Esophagus muscularis mucosa (tissue), 4 donors: ENCODE data around the gene GCNT4. TPM values are rescaled to one million over a fixed set of nuclear protein-coding genes. Genes with fewer than 3 reads are reported as not detected.

Experiments
- DNase-seq: peaks from one replicate; pipeline ENCODE4 v3.0.0-alpha.2; 2017; ENCODE audit errors: extremely low spot score
- H3K27ac ChIP-seq, 4 donors: fragments of 200-600 bp; sonication (generic); replicated peaks in 1 of 4; 1 replicate in 3 of 4; 2 replicates in 1 of 4; pipeline ENCODE4 v1.5.1; 2016 to 2019; ENCODE audit warnings: mild to moderate bottlenecking in 1 of 4
- H3K27me3 ChIP-seq, 4 donors: fragments of 200-600 bp; sonication (generic); one replicate each; pipeline versions ENCODE4 v1.5.1 to v1.6.0; 2016 to 2019
- H3K36me3 ChIP-seq, 4 donors: fragments of 200-600 bp; sonication (generic); one replicate each; pipeline ENCODE4 v1.5.1; 2016 to 2019
- H3K4me1 ChIP-seq, 4 donors: fragments of 200-600 bp; sonication (generic); one replicate each; pipeline ENCODE4 v1.5.1; 2016 to 2019
- H3K4me3 ChIP-seq, 4 donors: fragments of 200-600 bp; sonication (generic); 1 replicate in 2 of 4; 2 replicates in 2 of 4; pipeline ENCODE4 v1.5.1; 2016 to 2019; ENCODE audit warnings: mild to moderate bottlenecking in 4 of 4, moderate library complexity in 1 of 4
- H3K9me3 ChIP-seq, 4 donors: fragments of 200-600 bp; sonication (generic); 1 replicate in 3 of 4; 2 replicates in 1 of 4; pipeline ENCODE4 v1.5.1; 2016 to 2019
- CTCF ChIP-seq, 3 experiments: fragments of 200-600 bp in 2 of 3; fragments of 450-650 bp in 1 of 3; sonication (generic) in 2 of 3; IDR thresholded peaks; one replicate each; pipeline ENCODE4 v1.5.1; 2017 to 2019; ENCODE audit warnings: antibody characterized with exemption in 3 of 3, mild to moderate bottlenecking in 2 of 3, moderate library complexity in 1 of 3
- EP300 ChIP-seq: sonication (generic); formaldehyde crosslinking; IDR thresholded peaks from one replicate; pipeline ENCODE4 v1.6.1; 2017; ENCODE audit warnings: antibody characterized with exemption
- POLR2A ChIP-seq: fragments of 450-650 bp; IDR thresholded peaks from one replicate; pipeline ENCODE4 v1.6.1; 2017; ENCODE audit warnings: antibody characterized with exemption, moderate library complexity, mild to moderate bottlenecking, low read depth
- POLR2AphosphoS5 ChIP-seq, 2 donors: sonication (generic); formaldehyde crosslinking; IDR thresholded peaks; one replicate each; pipeline ENCODE4 v1.6.1; 2017; ENCODE audit warnings: antibody characterized with exemption in 2 of 2
- WGBS: methylation state at CpG from one replicate; pipeline ENCODE4 v1.1.5; 2018; 5-methylcytosine and 5-hydroxymethylcytosine counted together
- intact Hi-C: fragments of 100-400 bp; cut with DNase I; formaldehyde crosslinking; loops from one replicate; pipeline ENCODE4 v1.15.1; 2023
- total RNA-seq, 4 donors: library from RNA; depleted of rRNA; stranded (reverse); fragments of >200 nt; gene quantifications; one replicate each; pipeline versions ENCODE4 v1.1.0 to v1.2.1, GENCODE V29; 2016

Gene GCNT4
- total RNA-seq, 4 donors from 2014 or later = 3.6 to 7.8 (median 4.9) TPM

GRCh38 chr5:75034137-75034739, 18.1 kb downstream of the GCNT4 start:
- WGBS = 75% methylated on average over 5 of the region's 6 CpGs
- H3K4me1 ChIP-seq = no peaks in the 10 kb centered on the region
- no peak for DNase-seq
- intact Hi-C loops = no loop called here
- no peaks in the 10 kb centered on the region for H3K9me3 ChIP-seq
- H3K27ac ChIP-seq = no peak overlapping the region
- H3K4me3 ChIP-seq = no peak overlapping the region
- TF ChIP-seq CTCF (IDR thresholded peaks at IDR 0.05) (no peak), POLR2A (no peak), EP300 (no peak), POLR2AphosphoS5 (IDR thresholded peaks at IDR 0.05) (no peak)
- H3K27me3 ChIP-seq = no peaks in the 10 kb centered on the region
- H3K36me3 ChIP-seq = peaks cover 0 to 9% (median 2%) of the 10 kb centered on the region in 4 donors

GRCh38 chr5:75031366-75031765, 21.0 kb downstream of the GCNT4 start:
- WGBS = 72% methylated on average over 3 of the region's 3 CpGs

GRCh38 chr5:75028090-75028489, 24.3 kb downstream of the GCNT4 start:
- 92% methylated on average over 3 of the region's 3 CpGs for WGBS
- Histone ChIP-seq H3K36me3 (no peaks in the 10 kb centered on the region), H3K9me3 (no peaks in the 10 kb centered on the region), H3K27ac (no peak overlapping the region), H3K4me1 (no peaks in the 10 kb centered on the region), H3K4me3 (no peak overlapping the region), H3K27me3 (no peaks in the 10 kb centered on the region)
- intact Hi-C loops = loop anchor here (10.0 kb wide), 1 partner anchor 57 kb away; no protein-coding TSS in a partner anchor
- no peak for TF ChIP-seq POLR2A
- TF ChIP-seq EP300 = no peak
- no peak for TF ChIP-seq CTCF (IDR thresholded peaks at IDR 0.05)
- TF ChIP-seq POLR2AphosphoS5 (IDR thresholded peaks at IDR 0.05) = no peak
- DNase-seq = peak; percentile 47

More at GRCh38 chr5:75031366-75031765, 21.0 kb downstream of the GCNT4 start:
- Histone ChIP-seq H3K4me3 (no peak overlapping the region), H3K27me3 (no peaks in the 10 kb centered on the region), H3K36me3 (peaks cover 0 to 6% (median 2%) of the 10 kb centered on the region in 4 donors), H3K9me3 (no peaks in the 10 kb centered on the region), H3K27ac (no peak overlapping the region), H3K4me1 (no peaks in the 10 kb centered on the region)
- intact Hi-C loops = no loop called here
- TF ChIP-seq CTCF (IDR thresholded peaks at IDR 0.05) = no peak
- no peak for TF ChIP-seq POLR2A
- TF ChIP-seq POLR2AphosphoS5 (IDR thresholded peaks at IDR 0.05) = no peak
- no peak for TF ChIP-seq EP300
- no peak for DNase-seq

DNA sequence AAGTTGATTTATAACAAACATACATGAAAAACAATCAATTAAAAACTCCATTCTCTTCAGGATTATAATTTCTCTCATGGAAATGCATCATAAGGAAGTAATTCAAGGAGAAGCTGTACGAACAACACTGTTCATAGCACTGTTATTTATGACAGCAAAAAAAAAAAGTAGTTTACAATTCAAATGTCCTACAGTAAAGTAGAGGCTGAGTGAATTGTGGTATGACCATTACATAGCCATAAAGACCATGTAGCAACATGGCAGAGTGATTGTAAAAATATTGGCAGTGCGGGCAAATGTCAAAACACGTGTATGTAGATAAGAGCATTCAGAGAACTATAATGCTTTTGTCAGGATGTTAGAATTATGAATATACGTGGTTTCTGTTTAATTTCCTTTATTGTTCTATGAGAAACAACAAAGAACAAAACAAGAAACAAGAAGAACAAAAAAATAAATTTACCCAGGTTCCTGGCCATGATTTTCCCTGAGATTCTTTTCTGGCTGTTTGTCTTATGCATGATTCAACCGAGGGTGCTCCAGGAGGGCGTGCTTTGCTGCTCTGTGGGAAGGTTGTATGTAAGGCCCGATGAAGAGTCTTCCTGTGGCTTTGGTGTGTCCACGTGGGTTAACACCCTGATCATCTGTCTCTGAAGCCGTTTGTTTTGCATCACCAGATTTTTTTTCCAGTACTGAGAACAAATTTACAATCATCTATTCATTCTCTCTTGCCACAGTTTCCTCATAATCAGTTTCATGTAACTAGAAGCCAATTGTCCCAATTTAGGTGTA, 28.8 kb downstream of the GCNT4 start:
- H3K4me3 ChIP-seq = no peak overlapping the region
- no peak overlapping the region for H3K27ac ChIP-seq
- DNase-seq = peak; percentile 17
- no peaks in the 10 kb centered on the region for H3K9me3 ChIP-seq
- no peaks in the 10 kb centered on the region for H3K36me3 ChIP-seq
- TF ChIP-seq CTCF (IDR thresholded peaks at IDR 0.05) = no peak
- no peaks in the 10 kb centered on the region for H3K27me3 ChIP-seq
- intact Hi-C loops = loop anchor here (10.0 kb wide), 1 partner anchor 61 kb away; no protein-coding TSS in a partner anchor
- WGBS = 77% methylated on average over 9 of the region's 9 CpGs
- H3K4me1 ChIP-seq = no peaks in the 10 kb centered on the region
